Thyroid gland (tissue), 4 donors: ENCODE measurements around the gene MAGI2.

ENCODE experiments used
- CTCF ChIP-seq, 6 experiments: fragments of 200-600 bp in 3 of 6; fragments of 450-650 bp in 3 of 6; sonication (generic) in 3 of 6; IDR thresholded peaks; one replicate each; pipeline ENCODE4 v1.5.1; 2016 to 2019; ENCODE audit warnings: antibody characterized with exemption in 6 of 6, mild to moderate bottlenecking in 2 of 6, inconsistent platforms in 1 of 6, moderate library complexity in 1 of 6
- POLR2A ChIP-seq, 2 donors: fragments of 450-650 bp; IDR thresholded peaks; one replicate each; pipeline ENCODE4 v1.6.1; 2017; ENCODE audit warnings: antibody characterized with exemption in 2 of 2, mild to moderate bottlenecking in 2 of 2, moderate library complexity in 1 of 2

- TF ChIP-seq CTCF (IDR thresholded peaks at IDR 0.05) (no peak), POLR2A (IDR thresholded peaks at IDR 0.05) (no peak)
These were observed 66.6 kb downstream of the MAGI2 start for GRCh38 chr7:79386688-79387422.
